SK-MEL-5 (cell line): ENCODE measurements around the gene ATP6V0B. TPM values are rescaled to one million over a fixed set of nuclear protein-coding genes. Genes with fewer than 3 reads are reported as not detected.

Source experiments
- DNase-seq: peaks from one replicate; pipeline ENCODE4 v3.0.0-alpha.2; 2016; ENCODE audit warnings: low read depth, low spot score
- in situ Hi-C: cut with HindIII; loops from 2 replicates; pipeline ENCODE4 v1.10.0; 2016; ENCODE audit warnings: low sequenced_read_pairs, high pct_unique_total_duplicates, low pct_unique_long_range_greater_than_20kb
- total RNA-seq: library from RNA; depleted of rRNA; stranded (reverse); fragments of >200 nt; shearing (Covaris generic); gene quantifications from 2 replicates; pipeline ENCODE4 v1.2.3, GENCODE V29; 2014

ATP6V0B gene
- total RNA-seq, 1 experiment from 2014 or later = 420 TPM

- DNase-seq = no peak
- in situ Hi-C loops = no loop called here
Observed at GRCh38 chr1:43978551-43979260, 3.9 kb downstream of the ATP6V0B start, which contains the start of gene B4GALT2. TSS of gene B4GALT2 (plus strand) at chr1:43979210. CDS start at chr1:43981161, 1,951 bp downstream.

- in situ Hi-C loops = no loop called here
- no peak for DNase-seq
Observed at GRCh38 chr1:43979261-43979527, 4.4 kb downstream of the ATP6V0B start.

GRCh38 chr1:43979528-43980254 lies 4.9 kb downstream of the ATP6V0B start:
- in situ Hi-C loops = no loop called here
- no peak for DNase-seq

- in situ Hi-C loops = no loop called here
- no peak for DNase-seq
Observed at GRCh38 chr1:43980255-43981134, 5.7 kb downstream of the ATP6V0B start.

GRCh38 chr1:43981135-43981491 lies 6.4 kb downstream of the ATP6V0B start:
- in situ Hi-C loops = no loop called here

GRCh38 chr1:43981636-43982035 lies 6.9 kb downstream of the ATP6V0B start:
- no peak for DNase-seq
- in situ Hi-C loops = no loop called here

More at GRCh38 chr1:43981135-43981491, 6.4 kb downstream of the ATP6V0B start:
- DNase-seq = no peak

- no peak for DNase-seq
- in situ Hi-C loops = no loop called here
Observed at GRCh38 chr1:43982241-43982640, 7.5 kb downstream of the ATP6V0B start.

- in situ Hi-C loops = no loop called here
- no peak for DNase-seq
Observed at GRCh38 chr1:43982808-43983207, 8.0 kb downstream of the ATP6V0B start.

- in situ Hi-C loops = no loop called here
Observed at GRCh38 chr1:43983253-43983899, 8.6 kb downstream of the ATP6V0B start.

GRCh38 chr1:43984855-43985254 lies 10.1 kb downstream of the ATP6V0B start:
- no peak for DNase-seq
- in situ Hi-C loops = no loop called here

More at GRCh38 chr1:43983253-43983899, 8.6 kb downstream of the ATP6V0B start:
- DNase-seq = no peak

- in situ Hi-C loops = no loop called here
- no peak for DNase-seq
Observed at GRCh38 chr1:43985984-43986595, 11.3 kb downstream of the ATP6V0B start.

- DNase-seq = no peak
- in situ Hi-C loops = no loop called here
Observed at GRCh38 chr1:43986712-43987111, 12.0 kb downstream of the ATP6V0B start.

GRCh38 chr1:43987159-43987902 lies 12.6 kb downstream of the ATP6V0B start:
- no peak for DNase-seq
- in situ Hi-C loops = no loop called here

GRCh38 chr1:43990271-43991199 lies 15.8 kb downstream of the ATP6V0B start:
- in situ Hi-C loops = no loop called here
- DNase-seq = no peak

GRCh38 chr1:43991200-43991475 lies 16.4 kb downstream of the ATP6V0B start:
- no peak for DNase-seq
- in situ Hi-C loops = no loop called here
